Measurements from ENCODE around the gene MRPS35. TPM values are rescaled to one million over a fixed set of nuclear protein-coding genes. Genes with fewer than 3 reads are reported as not detected.
A peak's percentile ranks its signal among the peaks of the same experiment; 100 is the strongest.

The MRPS35 gene
- total RNA-seq, 4 donors from 2014 or later = 34.5 to 39.5 (median 37.6) TPM

- Histone ChIP-seq H3K4me1 (peaks cover 13 to 29% (median 27%) of the 10 kb centered on the region in 4 donors), H3K36me3 (peaks cover 6 to 20% (median 11%) of the 10 kb centered on the region in 4 donors), H3K27ac (replicated peaks in 1 of 4) (peak overlapping the region; percentile 79 to 89 (median 84)), H3K4me3 (peak overlapping the region; percentile 89 to 99 (median 98)), H3K9me3 (no peaks in the 10 kb centered on the region), H3K27me3 (no peaks in the 10 kb centered on the region)
- intact Hi-C loops (cut with DNase I) = no loop called here
- no peak for TF ChIP-seq EP300 (IDR thresholded peaks at IDR 0.05)
- no peak for TF ChIP-seq POLR2A (IDR thresholded peaks at IDR 0.05; ENCODE audit: low read depth)
- no peak for TF ChIP-seq POLR2AphosphoS5 (IDR thresholded peaks at IDR 0.05)
- TF ChIP-seq, protein P1, sequence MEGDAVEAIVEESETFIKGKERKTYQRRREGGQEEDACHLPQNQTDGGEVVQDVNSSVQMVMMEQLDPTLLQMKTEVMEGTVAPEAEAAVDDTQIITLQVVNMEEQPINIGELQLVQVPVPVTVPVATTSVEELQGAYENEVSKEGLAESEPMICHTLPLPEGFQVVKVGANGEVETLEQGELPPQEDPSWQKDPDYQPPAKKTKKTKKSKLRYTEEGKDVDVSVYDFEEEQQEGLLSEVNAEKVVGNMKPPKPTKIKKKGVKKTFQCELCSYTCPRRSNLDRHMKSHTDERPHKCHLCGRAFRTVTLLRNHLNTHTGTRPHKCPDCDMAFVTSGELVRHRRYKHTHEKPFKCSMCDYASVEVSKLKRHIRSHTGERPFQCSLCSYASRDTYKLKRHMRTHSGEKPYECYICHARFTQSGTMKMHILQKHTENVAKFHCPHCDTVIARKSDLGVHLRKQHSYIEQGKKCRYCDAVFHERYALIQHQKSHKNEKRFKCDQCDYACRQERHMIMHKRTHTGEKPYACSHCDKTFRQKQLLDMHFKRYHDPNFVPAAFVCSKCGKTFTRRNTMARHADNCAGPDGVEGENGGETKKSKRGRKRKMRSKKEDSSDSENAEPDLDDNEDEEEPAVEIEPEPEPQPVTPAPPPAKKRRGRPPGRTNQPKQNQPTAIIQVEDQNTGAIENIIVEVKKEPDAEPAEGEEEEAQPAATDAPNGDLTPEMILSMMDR (IDR thresholded peaks at IDR 0.05) = no peak
- no peak for DNase-seq (ENCODE audit: extremely low spot score)
- WGBS = 3% methylated on average over 10 of the region's 11 CpGs
Observed at GRCh38 chr12:27711317-27711682, 668 bp downstream of the MRPS35 start.

- H3K9me3 ChIP-seq = no peaks in the 10 kb centered on the region
- TF ChIP-seq POLR2A (IDR thresholded peaks at IDR 0.05; ENCODE audit: low read depth) (no peak), EP300 (IDR thresholded peaks at IDR 0.05) (no peak), POLR2AphosphoS5 (IDR thresholded peaks at IDR 0.05) (no peak)
- TF ChIP-seq, protein P1 (IDR thresholded peaks at IDR 0.05) = no peak
- no peak for DNase-seq (ENCODE audit: extremely low spot score)
- H3K36me3 ChIP-seq = peaks cover 12 to 27% (median 17%) of the 10 kb centered on the region in 4 donors
- intact Hi-C loops (cut with DNase I) = no loop called here
- H3K4me1 ChIP-seq = peaks cover 13 to 29% (median 27%) of the 10 kb centered on the region in 4 donors
- H3K4me3 ChIP-seq = peak overlapping the region in 3 of 4 donors; percentile 89 to 99 (median 98)
- WGBS = 66% methylated on average over 2 of the region's 2 CpGs
- H3K27me3 ChIP-seq = no peaks in the 10 kb centered on the region
- H3K27ac ChIP-seq (replicated peaks in 1 of 4) = no peak overlapping the region
Observed at GRCh38 chr12:27711967-27712366, 1.3 kb downstream of the MRPS35 start.

GRCh38 chr12:27723212-27723611 is 12.6 kb downstream of the MRPS35 start:
- H3K27me3 ChIP-seq = no peaks in the 10 kb centered on the region
- H3K36me3 ChIP-seq = peaks cover 28 to 88% (median 62%) of the 10 kb centered on the region in 4 donors
- no peaks in the 10 kb centered on the region for H3K4me1 ChIP-seq
- TF ChIP-seq, protein P1 (IDR thresholded peaks at IDR 0.05) = no peak
- TF ChIP-seq POLR2A (IDR thresholded peaks at IDR 0.05; ENCODE audit: low read depth) = no peak
- no peak for TF ChIP-seq POLR2AphosphoS5 (IDR thresholded peaks at IDR 0.05)
- TF ChIP-seq EP300 (IDR thresholded peaks at IDR 0.05) = no peak
- intact Hi-C loops (cut with DNase I) = no loop called here
- no peak overlapping the region for H3K4me3 ChIP-seq
- H3K27ac ChIP-seq (replicated peaks in 1 of 4) = no peak overlapping the region
- 79% methylated on average over 1 of the region's 1 CpG for WGBS
- no peak for DNase-seq (ENCODE audit: extremely low spot score)
- no peaks in the 10 kb centered on the region for H3K9me3 ChIP-seq

DNA sequence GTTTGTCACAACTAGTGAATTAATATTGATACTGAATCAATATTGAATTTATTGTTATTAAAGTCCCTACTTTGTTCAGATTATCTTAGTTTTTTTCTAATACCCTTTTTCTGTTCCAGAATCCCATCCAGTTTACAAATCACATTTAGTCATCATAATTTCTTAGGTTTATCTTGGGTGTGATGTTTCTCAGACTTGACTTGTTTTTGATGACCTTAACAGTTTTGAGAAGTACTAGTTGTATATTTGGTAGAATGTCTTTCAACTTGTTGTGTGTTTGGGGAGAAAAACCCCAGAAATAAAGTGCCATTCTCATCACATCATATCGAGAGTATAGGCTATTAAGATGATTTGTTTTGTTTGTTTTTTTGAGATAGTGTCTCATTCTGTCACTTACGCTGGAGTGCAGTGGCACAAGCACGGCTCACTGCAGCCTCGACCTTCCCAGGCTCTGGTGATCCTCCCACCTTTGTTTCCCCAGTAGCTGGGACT is 19.5 kb downstream of the MRPS35 start:
- Histone ChIP-seq H3K9me3 (no peaks in the 10 kb centered on the region), H3K27ac (replicated peaks in 1 of 4) (no peak overlapping the region), H3K4me3 (no peak overlapping the region), H3K36me3 (peaks cover 4 to 62% (median 31%) of the 10 kb centered on the region in 4 donors), H3K27me3 (no peaks in the 10 kb centered on the region), H3K4me1 (no peaks in the 10 kb centered on the region)
- intact Hi-C loops (cut with DNase I) = loop anchor here (5.0 kb wide), 1 partner anchor 212 kb away; no protein-coding TSS in a partner anchor
- 85% methylated on average over 4 of the region's 4 CpGs for WGBS
- no peak for DNase-seq (ENCODE audit: extremely low spot score)
- TF ChIP-seq, protein P1 (IDR thresholded peaks at IDR 0.05) = no peak
- TF ChIP-seq POLR2AphosphoS5 (IDR thresholded peaks at IDR 0.05) = no peak
- TF ChIP-seq POLR2A (IDR thresholded peaks at IDR 0.05; ENCODE audit: low read depth) = no peak
- TF ChIP-seq EP300 (IDR thresholded peaks at IDR 0.05) = no peak

GRCh38 chr12:27732281-27732680 is 21.6 kb downstream of the MRPS35 start:
- intact Hi-C loops (cut with DNase I) = loop anchor here (2.0 to 5.0 kb wide), 2 partner anchors 89 to 210 kb away; no protein-coding TSS in a partner anchor
- peaks cover 4 to 59% (median 29%) of the 10 kb centered on the region in 4 donors for H3K36me3 ChIP-seq
- WGBS = 60% methylated on average over 2 of the region's 2 CpGs

More at GRCh38 chr12:27732281-27732680, 21.6 kb downstream of the MRPS35 start:
- TF ChIP-seq POLR2AphosphoS5 (IDR thresholded peaks at IDR 0.05) (no peak), POLR2A (IDR thresholded peaks at IDR 0.05; ENCODE audit: low read depth) (no peak), EP300 (IDR thresholded peaks at IDR 0.05) (no peak)
- TF ChIP-seq, protein P1 (IDR thresholded peaks at IDR 0.05) = no peak
- H3K27ac ChIP-seq (replicated peaks in 1 of 4) = no peak overlapping the region
- DNase-seq (ENCODE audit: extremely low spot score) = no peak
- no peaks in the 10 kb centered on the region for H3K27me3 ChIP-seq
- no peaks in the 10 kb centered on the region for H3K9me3 ChIP-seq
- no peaks in the 10 kb centered on the region for H3K4me1 ChIP-seq
- H3K4me3 ChIP-seq = no peak overlapping the region
